ENCODE data around the gene ADH1C.
"Not testable (repeated sequence)": the region's sequence is repeated elsewhere in the genome, so short reads cannot be mapped to it uniquely, and the experiment has no call there.

The ADH1C gene

DNA sequence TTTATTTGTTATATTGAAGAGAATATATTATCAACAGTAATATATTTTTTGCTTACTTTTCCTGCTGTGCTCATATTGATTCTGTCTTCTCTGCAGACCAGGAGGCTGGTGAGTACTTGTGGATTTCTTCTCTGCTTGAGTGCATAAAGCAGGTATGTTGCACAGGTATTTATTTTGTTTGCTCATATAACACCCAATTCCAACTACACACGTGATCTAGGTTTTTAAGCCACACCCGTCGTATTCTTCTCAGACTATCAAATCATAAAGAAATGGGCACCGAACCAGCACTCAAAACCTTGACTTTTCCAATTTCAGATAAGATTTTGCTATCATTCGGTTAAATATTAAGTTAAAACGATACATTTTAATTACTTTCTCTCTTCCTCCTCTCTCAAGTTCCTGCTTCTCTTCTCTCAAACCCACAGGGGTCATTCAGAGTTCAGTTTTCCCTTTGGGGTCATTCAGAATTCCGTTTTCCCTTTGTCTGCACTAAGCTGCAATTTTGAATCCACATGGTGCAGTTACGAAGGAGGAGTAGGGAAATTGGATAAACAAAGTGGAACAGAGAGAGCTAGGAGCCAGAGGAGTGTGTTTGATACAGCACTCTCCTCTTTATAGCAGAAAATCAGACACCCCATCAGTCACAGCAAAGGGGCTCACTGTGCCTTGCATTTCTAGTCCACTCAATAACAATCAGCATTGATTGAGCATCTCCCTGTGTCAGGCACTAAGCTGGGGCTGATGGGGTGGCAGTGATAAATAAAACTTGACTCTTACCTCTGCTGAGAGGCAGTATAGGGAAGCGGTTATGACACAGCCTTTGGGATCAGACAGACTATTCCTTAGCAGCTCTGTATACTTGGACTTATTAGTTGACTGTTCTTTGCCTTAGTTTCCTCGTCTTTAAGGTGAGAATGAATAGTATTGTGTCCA, at the start of gene ADH1C:
ADH1C (minus strand) TSS at position 145 of the 936 bp plus-strand sequence; CDS start at position 74, 71 bp downstream.
- DNase-seq: no peak

DNA sequence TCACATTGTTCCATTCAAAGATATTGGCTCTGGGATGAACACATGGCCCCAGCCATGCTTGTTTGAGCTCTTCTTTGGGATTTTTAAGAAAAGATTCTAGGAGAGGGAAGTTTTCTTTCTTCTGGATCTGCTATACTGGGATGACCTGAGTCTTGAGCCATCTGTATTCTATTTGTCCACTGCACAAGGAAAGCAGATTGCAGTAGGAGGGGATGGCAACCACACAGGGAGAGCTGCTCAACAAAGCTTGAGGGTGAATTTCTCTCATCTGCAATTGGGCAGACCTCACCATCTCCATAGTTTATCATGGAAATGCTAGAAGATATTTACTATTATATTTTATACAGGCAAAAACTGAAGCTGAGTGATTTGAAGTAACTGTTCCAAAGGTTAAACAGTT, 48.3 kb upstream of the ADH1C start:
- no peak for DNase-seq

DNA sequence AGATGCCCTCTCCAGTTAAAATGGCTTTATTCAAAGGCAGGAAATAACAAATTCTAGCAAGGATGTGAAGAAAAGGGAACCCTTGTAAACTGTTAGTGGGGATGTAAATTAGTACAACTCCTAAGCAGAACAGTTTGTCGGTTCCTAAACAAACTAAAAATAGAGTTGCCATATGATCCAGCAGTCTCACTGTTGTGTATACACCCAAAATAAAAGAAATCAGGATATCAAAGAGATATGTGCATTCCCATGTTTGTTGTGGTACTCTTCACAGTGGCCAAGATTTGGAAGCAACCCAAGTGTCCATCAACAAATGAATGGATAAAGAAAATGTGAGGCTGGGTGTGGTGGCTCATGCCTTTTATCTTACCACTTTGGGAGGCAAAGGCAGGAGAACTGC, 46.5 kb upstream of the ADH1C start:
- no peak for DNase-seq

DNA sequence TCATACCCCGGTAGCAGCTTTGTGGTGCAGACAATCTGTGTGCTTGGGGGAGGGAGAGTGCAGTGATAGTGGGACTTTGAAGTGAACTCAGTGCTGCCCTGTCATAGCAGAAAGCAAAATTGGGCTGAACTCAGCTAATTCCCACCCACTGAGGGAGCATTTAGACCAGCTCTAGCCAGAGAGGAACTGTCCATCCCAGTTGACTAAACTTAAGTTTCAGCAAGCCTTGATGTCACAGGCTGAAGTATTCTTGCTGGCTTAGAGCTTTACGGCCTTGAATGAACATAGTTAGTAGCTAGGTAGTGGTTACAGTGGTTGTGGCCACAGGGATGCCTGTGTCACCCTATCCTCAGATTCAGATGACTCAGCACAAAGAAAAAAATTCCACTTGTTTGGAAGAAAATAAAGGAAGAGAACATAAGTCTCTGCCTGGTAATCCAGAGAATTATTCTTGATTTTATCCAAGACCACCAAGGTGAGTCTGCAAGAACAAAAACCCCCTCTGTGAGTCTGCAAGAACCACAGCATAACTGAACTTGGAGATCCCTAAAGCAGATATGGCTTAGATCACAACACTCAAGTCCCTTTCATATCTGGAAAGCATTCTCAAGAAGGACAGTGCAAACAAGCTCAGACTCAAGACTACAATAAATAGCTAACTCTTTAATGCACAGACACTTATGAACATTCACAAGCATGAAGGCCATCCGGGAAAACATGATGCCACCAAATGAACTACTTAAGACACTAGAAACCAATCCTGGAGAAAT, 43.2 kb upstream of the ADH1C start:
- no peak for DNase-seq

DNA sequence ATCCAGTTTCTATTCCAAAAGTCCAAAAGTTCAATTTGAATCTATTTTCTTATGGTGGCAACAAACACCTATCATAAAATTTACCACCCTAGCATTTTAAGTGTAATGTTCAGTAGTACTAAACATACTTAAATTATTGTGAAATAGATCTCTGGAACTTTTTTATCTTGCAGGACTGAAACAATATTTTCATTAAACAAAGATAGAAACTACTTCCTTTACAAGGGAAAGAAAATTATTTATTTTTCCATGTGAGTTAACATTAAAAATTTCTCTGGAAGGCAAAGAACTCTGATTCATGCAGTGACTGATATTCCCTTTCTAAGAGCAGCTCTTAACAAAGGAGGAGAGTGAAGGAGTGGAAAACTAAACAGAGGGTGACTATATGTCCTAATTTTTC, 42.4 kb upstream of the ADH1C start:
- no peak for DNase-seq

DNA sequence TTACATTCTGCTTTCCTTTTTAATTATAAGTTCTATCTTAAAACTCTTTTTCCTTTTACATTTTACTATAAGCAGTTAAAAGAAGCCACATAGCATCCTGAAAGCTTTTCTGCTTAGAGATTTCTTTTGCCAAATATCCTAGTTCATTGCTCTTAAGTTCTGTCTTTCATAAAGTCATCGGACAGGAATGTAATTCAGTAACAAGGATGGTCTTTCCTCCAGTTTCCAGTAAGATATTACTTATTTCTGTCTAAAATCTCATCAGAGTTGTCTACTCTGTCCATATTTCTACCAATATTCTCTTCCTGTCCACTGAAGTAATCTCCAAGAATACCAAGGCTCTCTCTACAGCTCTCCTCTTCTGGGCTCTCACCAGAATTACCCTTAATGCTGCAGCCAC, 37.5 kb upstream of the ADH1C start:
- DNase-seq: no peak

DNA sequence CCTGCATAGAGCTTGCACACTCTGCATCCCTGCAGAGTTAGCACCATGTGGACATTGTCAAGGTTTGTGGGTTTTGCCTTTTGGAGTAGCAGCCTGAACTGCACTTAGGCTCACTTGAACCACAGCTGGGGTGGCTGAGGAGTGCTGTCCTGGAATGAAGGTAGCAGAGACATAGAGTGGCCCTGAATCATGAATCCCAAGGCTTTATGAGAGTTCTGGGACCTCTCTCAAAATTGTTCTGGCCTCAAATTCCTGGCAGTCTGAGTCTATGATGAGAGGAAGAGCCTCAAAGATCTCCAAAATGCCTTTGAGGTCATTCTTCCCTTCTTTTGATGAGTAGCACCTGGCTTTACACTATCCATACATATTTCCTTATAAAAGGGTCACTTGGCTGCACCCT, 37.1 kb upstream of the ADH1C start:
- no peak for DNase-seq

DNA sequence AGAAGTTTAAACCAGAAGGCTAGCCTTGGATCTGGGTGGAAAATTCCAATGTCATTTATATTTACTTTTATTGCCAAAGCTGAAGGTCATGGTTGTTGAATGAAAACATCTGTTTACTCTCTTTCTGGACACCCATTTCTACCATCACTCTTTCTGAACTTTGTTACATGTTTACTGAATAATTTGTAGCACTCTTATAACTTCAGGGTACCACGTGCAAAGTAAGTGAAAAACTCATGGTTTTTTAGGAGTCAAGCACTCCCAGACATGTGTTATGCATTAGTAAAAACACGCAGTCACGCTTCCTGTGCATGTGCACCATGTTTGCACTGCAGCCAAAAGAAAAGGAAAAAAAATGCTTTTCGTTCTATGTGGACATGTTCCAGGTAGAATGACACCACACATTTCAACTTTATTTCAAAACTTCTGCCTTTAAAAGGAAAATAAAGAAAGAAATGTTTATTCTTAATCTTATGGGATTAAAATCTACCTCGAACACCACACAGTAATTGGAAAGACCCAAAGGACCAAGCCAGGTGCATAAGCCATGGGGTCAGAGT, 31.4 kb upstream of the ADH1C start:
- no peak for DNase-seq

DNA sequence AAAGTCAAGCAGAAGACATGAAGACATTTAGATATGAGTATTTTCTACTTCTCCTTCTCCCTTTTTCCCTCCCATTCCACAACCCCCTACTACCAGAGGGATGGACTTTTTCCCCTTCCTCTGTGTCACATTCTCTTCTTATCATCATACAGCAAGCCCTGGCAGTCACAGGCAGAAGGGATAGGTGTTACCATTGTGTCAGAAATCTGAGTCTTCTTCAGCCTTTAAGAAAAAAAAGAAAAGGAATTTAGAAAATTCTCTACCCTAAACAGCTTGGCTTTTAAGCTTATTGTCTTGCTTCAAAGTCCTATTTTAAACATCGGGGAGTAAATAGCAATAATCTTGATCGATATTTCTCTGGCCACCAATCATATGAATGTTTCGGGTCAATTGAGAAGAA, 30.9 kb upstream of the ADH1C start:
- DNase-seq: no peak

DNA sequence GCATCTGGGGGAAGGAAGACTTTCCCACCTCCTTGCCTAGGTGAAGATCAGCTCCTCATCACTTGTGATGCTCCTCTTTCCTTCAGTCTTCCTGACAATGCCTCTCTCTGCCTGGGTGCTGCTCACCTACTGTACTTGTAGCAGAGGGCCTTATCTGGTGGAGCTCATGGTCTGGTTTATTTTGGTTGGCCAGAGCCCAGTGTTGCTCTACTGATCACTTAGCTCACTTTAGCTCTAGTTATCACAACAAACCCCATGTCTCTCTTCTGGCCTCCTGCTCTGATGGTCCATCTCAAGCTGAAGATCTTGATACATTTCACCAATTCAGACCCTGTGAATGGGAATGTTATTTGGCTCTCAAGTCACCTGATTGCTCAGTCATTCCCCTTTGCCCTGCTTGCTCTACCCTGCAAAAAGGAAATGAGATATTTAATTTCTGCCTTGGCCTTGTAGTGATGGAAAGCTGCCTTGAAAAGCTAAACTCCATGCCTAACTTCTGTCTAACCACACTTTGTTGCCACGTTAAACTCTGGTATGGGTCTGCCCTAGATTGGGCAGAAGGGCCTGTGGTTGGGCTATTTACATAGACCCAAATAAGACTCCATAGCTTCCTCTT, 30.3 kb upstream of the ADH1C start:
- no peak for DNase-seq

DNA sequence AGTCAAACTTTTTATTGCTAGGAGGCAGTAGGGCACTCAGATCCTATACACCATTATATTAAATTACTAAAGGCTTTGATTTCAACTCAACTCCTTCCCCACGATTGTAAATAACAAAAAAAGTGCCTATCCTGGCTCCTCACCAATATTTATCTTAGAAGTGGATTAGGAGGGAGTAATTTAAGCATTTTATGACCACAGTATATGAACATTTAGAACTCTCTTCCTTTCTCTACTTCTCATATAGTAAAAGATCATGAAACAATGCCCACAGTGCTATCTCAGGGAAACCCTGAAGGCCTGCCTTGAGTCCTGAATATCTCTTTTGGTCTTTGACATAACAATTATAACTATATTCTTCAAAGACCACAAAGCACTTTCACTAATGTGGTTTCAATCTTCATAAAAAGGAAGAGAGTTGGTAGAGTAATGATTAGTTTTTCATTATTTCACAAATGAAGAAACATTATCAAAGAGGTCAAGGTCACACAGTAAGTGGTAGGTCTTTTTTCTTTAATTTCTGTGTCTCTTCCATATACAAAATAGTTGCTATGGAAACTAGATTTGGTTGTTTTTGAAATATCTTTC, 29.1 kb upstream of the ADH1C start:
- DNase-seq: no peak

DNA sequence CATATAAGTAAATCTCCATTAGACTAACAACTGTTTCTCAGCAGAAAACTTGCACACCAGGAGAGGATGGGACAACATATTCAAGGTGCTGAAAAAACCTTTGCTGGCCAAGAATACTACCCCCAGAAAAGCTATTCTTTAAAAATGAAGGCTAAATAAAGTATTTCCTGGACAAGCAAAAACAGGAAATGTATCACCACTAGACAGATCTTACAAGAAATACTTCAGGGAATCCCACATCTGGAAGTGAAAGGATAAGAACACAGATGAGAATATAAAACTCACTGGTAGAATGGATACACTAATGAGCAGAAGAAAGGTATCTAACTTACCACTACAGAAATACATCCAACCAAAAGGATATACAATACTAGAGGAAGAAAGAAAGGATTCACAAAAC, 27.0 kb upstream of the ADH1C start:
- DNase-seq: no peak

DNA sequence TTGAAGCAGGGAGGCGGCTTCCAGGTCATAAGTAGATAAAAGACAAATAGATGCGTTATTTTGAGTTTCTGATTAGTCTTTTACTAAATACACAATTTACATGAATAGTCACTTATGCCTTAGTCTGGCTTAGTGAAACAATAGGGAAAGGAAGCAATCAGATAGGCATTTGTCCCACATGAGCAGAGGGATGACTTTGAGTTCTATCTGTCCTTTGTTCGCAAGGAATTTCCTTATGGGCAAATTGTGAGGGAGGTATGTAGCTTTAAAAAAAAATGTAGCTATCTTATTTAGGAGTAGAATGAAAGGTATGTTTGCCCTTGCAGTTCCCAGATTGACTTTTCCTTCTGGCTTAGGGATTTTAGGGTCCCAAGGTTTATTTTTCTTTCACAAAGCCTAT, 26.3 kb upstream of the ADH1C start:
- DNase-seq: no peak

DNA sequence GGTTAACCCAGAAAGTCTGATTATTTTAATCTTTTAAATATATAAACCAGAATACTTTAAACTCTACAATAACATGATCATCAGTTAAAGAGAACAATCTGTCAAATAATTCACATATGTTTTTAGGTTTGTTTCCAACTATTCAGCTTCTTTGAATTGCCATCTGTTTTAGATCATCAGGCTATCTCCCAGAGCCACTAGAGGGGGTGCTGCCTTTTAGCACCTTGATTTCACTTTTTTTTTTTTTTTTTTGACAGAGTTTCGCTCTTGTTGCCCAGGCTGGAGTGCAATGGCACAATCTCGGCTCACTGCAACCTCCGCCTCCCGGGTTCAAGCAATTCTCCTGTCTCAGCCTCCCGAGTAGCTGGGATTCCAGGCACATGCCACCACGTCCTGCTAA, 24.8 kb upstream of the ADH1C start:
- not testable (repeated sequence) for DNase-seq

DNA sequence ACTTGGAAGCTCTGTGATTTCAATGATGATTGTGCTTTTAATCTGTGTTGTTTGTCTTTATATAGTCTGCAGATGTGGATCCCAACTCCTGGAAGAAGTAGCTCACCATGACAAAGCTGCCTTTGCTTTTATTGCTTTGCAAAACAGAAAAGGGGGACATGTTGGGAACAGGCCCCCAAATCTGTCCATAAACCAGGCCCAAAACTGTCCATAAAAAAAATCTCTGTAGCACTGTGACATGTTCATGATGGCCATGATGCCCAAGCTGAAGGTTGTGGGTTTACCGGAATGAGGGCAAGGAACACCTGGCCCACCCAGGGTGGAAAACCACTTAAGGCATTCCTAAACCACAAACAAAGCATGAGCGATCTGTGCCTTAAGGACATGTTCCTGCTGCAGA, 19.9 kb upstream of the ADH1C start:
- DNase-seq: not testable (repeated sequence)

DNA sequence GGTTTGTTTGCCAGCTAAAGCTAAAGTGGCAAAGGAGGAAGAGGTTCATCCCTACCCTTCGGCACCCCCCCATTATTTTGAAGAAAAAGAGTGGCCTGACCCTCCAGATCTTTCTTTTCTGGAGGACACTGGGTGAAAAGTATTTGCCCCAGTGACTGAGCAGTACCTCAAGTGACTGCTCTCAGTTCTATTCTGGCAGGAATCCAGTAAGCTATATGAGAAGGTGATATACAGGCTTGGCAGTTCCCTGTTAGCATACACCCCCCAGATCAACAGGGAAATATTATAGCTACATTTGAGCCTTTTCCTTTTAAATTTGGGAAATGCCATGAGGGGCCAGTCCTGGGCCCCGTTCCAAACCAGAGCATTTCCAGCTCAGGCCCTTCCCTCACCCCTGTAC, 15.3 kb upstream of the ADH1C start:
- not testable (repeated sequence) for DNase-seq

DNA sequence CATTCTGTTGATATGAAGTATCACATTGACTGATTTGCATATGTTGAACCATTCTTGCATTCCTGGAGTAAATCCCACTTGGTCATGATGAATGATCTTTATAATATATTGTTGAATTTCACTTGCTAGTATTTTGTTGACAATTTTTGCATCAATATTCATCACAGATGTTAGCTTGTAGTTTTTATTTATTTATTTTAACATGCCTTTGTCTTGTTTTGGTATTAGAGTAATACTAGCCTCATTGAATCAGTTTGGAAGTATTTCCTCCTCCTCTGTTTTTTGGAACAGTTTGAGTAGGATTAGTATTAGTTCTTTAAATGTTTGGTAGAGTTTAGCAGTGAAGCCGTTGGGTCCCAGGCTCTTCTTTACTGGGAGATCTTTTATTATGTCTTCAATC, 13.9 kb upstream of the ADH1C start:
- DNase-seq: no peak

DNA sequence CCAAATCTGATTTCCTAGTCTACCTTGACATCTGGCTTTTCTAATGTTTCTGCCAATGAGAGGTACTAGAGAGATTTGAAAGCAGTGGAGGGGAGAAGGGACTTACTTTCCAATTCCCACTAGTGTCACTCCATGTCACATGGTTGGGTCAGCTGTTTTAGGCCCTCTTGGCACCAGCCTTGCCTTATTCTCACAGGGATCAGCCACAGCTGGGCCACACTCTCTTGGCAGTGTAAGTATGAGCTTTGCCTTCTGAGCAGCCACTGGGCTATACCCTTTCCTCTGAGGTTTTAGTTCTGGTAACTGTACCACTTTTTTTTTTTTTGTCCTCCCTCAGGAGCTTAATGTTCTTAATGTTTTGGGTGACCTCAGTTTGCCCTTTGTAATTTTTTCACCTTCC, 10.2 kb upstream of the ADH1C start:
- DNase-seq: no peak

DNA sequence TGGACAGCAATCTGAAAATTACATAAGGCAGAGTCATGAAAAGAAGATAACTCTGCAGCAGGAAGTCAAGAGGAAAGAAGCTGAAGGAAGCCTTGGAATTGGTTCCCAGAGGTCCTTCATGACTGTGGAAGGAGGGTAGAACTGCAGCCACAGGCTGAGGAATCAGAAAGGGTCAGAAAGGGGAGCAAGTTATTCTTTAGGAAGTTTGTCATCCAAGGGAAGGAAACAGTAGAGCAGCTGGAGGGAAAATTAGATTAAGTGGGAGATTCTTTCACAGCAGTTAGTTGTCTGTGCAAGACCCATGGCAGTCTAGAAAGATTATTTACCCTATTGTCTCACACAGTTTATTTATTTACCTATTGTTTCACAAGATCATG, 9.3 kb upstream of the ADH1C start:
- DNase-seq: no peak

DNA sequence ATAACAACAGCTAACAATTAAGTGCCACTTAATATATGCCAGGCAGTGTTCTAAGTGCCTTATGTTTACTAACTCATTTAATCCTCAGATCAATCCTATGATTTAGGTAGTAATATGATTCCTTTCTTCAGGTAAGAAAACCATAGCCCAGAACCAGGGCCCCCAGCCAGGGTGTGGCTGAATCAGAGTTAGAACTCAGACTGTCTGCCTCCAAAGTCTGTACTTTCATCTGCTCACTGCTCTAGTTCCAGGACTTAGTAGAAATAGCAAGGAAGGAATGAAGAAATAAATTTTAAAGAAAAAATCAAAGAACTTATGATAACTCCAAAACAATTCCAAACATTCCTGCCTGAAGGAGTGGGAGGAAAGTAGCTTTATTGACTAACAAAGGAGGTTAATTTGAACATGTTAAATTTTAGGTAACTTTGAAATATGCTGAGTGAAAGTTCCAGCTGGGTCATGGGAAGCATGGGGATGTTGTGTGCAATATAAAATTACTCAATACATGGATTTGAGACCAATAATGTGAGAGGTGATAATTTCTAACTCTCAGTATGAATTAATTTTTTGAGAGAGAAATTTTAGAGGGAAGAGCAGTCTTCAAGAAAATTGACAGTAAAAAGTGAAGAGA, 8.8 kb upstream of the ADH1C start:
- no peak for DNase-seq

DNA sequence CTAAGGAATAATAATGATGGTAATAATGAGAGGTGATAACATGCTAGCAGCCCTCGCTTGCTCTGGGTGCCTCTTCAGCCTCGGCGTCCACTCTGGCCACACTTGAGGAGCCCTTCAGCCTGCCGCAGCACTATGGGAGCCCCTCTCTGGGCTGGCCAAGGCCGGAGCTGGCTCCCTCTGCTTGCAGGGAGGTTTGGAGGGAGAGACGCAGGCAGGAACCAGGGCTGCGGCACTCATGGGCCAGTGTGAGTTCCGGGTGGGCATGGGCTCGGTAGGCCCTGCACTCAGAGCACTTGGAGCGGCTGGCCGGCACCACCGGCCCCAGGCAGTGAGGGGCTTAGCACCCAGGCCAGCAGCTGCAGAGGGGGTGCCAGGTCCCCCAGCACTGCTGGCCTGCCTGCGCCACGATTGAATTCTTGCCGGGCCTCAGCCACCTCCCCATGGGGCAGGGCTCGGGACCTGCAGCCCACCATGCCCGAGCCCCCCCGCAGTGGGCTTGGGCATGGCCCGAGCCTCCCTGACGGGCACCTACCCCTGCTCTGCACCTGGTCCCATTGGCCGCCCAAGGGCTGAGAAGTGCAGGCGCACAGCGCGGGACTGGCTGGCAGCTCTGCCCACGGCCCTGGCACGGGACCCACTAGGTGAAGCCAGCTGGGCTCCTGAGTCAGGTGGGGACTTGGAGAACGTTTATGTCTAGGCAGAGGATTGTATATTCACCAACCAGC, 7.1 kb upstream of the ADH1C start:
- DNase-seq: no peak

DNA sequence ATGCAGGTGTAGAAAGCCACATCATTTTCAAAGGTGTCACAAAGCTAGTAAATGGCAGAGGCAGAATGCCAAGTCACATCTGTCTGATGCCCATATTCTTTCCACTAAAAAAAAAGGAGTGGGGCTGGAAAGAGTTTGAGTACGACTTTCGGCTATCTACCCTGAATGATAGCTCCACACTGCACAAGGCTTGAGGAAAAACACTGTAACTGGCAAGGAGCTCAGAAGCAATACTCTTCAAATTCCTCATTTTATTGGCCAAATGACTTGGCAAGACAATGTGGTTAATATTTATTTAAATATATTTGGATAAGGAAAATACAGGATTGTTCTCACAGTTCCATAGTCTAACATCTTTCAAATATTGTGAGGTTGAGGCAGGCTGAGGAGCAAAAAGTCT, 5.4 kb upstream of the ADH1C start:
- no peak for DNase-seq
